Stimulated activated CD4-positive, alpha-beta T cell treated with anti-CD3 and anti-CD28 coated beads, TNF-alpha, amount 100 ng/mL, for 4 hours (primary cell): ENCODE data around the gene TJAP1.

Source experiments
- DNase-seq, 3 experiments: peaks; one replicate each; pipeline ENCODE4 v3.0.0-alpha.2; 2020; ENCODE audit warnings: low read depth in 3 of 3

Gene TJAP1, protein sequence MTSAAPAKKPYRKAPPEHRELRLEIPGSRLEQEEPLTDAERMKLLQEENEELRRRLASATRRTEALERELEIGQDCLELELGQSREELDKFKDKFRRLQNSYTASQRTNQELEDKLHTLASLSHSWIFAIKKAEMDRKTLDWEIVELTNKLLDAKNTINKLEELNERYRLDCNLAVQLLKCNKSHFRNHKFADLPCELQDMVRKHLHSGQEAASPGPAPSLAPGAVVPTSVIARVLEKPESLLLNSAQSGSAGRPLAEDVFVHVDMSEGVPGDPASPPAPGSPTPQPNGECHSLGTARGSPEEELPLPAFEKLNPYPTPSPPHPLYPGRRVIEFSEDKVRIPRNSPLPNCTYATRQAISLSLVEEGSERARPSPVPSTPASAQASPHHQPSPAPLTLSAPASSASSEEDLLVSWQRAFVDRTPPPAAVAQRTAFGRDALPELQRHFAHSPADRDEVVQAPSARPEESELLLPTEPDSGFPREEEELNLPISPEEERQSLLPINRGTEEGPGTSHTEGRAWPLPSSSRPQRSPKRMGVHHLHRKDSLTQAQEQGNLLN

DNA sequence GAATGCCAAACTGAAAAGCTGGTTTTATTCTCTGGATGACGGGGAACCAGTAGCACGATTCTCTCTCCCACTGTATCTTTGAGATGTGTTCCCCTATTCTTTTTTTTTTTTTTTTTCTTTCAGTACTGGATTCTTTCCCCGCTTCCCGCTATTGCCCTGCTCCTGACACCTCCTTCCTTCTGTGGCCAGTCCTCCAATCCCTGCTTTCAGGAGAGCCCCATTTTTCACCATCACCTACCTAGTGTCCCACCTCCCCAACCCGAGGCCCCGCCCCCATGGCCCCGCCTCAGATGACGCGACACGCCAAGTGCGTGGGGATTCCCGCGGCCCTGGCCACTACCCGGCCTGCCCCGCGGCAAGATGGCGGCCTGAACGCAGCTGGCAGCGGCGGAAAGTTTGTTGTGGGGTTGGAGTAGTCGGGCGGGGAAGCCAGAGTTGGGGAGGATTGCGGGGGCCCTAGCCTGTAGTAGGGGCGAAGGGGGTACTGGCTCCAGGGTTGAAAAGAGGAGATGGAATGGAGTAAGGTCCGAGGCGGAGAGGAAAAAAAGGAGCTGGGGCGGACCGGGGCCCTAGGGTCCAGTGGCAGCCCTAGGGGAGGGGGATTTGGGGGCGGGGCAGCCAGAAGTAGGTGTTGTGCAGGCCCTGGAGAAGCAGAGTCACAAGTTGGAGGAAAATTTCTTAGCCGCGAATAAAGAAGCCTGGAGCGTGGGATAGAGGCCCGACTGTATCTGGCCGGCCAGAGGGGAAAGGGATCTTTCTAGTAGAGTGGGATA is at the start of gene TJAP1:
TSS of gene TJAP1 (plus strand) at position 336 of the 773 bp plus-strand sequence. CDS start 21,432 bp downstream, outside the sequence.
- DNase-seq: peak; percentile 96 to 98 (median 97)

DNA sequence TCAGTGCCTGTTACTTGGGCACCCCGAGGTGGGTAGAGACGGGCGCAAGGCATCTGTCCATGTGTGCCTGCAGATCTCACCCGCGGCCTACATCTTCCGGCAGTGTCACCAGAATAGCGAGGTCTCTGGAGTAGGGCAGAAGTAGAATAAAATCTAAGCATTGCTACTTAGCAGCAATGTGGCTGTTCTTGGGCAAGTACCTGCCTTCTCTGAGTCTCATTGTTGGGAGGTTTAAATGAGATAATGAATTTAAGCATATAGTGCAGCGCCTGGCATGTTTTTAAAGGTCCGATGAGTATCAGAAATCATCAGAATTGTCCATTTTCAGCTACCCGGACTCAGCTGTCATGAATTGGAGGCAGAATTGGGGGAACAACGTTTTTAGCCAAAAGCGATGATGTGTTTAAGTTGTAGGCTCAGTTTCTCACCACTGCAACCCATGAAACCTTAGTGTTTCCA is 49.2 kb upstream of the TJAP1 start:
- DNase-seq: no peak

DNA sequence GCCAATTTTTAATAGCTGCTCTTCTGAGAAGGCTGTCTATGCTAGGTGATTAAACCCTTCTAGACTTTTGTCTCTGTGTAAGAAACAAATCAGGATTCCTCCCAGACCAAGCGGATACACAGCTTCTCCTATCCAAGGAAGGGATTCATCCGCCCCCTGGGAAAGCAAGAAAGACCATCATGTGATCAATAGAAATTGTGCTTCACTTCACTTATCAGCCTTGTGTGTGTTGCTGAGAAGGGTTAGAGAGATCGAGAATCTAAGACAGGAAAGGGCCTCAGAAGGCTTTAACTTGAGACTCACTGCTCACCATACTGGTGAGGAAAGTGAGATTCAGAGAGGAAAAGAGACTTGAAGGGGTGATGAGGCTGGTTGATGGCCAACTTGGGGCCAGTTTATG is 48.5 kb upstream of the TJAP1 start:
- DNase-seq: no peak

DNA sequence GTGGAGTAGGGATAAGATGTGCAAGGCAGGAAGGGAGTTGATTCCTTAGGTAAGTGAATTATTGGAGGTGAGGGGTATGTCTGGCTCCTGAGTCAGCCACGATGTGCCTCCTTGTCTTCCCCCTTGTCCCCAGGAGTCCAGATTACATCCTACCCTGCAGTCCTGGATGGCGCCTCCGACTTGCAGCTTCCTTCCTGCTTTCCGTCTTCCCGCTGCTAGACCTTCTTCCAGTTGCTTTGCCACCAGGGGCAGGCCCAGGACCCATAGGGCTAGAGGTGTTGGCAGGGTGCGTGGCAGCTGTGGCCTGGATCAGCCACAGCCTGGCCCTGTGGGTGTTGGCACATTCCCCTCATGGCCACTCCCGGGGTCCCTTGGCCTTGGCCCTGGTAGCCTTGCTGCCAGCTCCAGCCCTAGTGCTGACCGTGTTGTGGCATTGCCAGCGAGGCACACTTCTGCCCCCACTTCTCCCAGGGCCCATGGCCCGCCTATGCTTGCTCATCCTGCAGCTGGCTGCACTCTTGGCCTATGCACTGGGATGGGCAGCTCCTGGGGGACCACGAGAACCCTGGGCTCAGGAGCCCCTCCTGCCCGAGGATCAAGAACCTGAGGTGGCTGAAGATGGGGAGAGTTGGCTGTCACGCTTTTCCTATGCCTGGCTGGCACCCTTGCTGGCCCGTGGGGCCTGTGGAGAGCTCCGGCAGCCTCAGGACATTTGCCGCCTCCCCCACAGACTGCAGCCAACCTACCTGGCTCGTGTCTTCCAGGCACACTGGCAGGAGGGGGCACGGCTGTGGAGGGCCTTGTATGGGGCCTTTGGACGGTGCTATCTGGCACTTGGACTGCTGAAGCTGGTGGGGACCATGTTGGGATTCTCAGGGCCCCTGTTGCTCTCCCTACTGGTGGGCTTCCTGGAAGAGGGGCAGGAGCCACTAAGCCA is 45.1 kb upstream of the TJAP1 start:
- DNase-seq: no peak

DNA sequence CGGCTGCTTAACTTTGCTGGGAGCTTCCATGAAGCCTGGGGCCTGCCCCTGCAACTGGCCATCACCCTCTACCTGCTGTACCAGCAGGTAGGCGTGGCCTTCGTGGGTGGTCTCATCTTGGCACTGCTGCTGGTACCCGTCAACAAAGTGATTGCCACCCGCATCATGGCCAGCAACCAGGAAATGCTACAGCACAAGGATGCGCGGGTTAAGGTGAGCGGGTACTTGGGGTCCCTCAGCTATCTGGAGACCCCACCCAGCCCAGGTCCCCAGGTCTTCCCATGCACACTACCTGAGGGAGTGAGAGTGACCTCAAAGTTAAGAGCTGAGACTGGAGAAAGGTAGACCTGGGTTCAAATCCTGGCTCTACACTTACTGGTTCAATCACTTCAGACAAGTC is 44.2 kb upstream of the TJAP1 start:
- DNase-seq: no peak

DNA sequence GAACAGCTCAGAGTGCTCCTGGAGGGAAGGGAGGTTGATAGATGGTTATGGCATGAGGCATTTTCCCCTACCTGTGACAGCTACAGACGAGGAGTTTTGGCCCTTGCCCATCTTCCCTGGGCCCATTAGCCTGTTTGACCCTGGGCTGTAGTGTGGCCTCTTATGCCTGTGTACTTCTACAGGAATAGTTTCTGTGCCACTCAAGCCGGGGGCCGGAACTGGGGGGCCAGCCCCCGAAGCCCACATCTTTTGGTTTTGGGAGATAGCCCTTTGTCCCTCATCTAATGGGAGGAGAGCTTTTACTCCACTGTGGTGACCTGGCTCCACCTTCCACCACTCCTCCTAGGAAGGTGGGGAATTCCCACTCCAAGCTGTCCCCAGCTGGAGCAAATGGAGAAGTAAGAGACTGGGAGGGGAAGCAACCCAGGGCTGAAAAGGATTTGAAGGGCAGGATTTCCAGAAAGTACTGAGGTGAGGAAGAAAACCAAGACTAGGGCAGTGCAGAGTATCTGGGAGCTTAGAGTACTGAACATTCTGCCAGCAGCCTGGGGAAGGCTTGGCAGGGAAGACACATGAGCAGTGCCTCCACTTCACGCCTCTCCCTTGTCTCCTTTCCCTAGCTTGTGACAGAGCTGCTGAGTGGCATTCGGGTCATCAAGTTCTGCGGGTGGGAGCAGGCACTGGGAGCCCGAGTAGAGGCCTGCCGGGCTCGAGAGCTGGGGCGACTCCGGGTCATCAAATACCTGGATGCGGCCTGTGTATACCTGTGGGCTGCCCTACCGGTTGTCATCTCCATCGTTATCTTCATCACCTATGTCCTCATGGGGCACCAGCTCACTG is 43.1 kb upstream of the TJAP1 start:
- DNase-seq: no peak

DNA sequence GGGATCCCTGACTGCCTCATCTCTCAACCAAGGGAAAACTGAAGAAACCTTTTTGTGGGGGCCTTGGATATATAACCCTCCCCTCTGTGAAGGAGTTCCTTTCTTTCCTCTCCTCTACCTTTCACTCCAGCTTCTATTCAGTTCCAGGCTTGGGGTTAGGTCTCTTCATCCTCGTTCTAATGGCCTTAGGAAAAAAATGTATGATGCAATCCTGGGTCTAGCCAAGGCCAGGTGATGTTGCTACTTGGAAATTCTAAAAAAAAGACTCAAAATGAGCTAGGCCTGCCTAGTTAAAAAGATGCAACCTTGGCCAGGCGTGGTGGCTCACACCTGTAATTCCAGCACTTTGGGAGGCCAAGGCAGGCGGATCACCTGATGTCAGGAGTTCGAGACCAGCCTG is 42.4 kb upstream of the TJAP1 start:
- DNase-seq: no peak

DNA sequence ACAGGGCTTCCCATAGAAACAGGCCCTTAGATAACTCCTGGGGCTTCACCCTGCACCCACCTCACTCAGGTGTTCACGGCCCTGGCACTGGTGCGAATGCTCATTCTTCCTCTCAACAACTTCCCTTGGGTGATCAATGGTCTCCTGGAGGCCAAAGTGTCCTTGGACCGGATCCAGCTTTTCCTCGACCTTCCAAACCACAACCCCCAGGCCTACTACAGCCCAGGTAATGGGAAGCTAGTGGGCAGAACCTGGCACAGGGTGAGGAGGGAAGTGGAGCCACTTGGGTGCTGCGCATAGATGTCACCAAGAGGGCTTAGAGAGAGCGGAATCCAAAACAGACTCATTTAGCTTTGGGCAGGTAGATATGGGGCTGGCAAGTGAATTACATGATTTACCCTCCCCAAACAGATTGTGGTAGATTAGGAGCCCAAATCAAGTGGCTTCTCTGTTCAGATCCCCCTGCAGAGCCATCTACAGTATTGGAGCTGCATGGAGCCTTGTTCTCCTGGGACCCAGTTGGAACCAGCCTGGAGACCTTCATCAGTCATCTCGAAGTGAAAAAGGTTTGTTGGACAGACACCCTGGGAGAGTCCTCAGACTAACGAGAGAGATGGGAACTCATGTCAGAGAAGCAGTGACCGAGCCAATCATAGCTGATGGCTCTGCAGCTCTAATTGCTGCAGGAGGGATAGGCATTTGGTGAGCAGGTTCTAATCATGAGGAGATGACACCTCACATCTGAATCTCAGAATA is 41.5 kb upstream of the TJAP1 start:
- no peak for DNase-seq

DNA sequence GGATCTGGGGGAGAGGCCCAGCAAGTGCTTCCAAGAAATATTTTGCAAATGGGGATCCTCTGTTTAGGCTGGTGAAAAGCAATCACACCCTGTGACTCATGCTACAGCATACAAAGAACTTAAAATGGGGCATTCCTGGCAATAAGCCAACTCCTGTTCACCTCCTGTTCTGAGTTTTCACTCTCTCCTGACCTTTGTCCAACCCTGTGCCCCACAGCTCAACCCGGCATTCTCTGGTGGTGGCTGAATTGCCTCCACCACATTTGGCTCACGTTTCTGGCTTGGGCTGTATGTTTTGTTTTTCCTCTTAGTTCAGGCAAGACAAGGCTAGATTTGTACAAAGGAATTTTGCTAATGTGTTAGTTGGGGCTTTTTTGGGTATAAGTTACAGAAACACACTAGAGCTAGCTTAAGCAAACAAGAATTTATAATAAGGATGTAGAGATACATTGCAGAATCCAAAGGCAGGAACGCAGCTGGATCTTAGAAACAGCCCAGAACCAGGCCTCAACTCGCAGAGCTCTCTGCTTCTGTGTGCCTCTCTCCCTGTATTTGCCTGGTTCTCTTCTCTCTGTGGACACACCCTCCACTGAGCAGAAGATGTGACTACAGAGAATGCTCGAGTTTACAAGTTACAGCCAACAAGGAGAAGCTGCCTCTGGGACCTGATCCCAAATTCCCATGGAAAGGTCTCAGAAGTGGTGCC is 40.6 kb upstream of the TJAP1 start:
- DNase-seq: no peak

DNA sequence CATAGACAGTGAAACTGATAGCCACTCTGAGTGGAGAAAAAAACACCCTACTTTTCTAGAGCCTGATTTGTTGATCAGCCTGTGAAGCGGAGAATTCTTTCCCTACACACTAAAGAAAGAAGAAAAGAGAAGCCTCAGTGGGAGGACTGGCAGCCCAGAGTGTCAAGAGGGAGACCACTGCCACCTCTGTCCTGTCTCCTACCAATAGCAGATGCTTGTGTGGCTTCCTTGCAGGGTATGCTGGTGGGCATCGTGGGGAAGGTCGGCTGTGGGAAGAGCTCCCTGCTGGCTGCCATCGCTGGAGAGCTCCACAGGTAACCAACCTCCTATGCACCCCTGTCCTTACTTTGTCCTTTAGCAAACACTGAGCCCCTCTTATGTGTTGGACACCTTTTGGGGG is 39.7 kb upstream of the TJAP1 start:
- DNase-seq: no peak

DNA sequence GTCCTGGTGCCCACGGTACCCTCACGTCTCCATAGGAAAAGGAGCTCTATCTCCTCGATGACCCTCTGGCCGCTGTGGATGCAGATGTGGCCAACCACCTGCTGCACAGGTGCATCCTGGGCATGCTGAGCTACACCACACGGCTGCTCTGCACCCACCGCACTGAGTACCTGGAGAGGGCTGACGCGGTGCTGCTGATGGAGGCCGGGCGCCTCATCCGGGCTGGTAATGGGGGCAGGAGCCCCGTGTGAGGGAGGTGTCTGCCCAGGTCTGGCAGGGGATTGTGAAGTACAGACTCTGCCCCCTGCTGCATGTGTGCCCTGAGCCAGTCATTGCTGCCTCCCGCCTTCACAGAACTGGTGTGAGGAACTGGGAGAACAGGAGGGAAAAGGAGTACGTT is 34.4 kb upstream of the TJAP1 start:
- no peak for DNase-seq

DNA sequence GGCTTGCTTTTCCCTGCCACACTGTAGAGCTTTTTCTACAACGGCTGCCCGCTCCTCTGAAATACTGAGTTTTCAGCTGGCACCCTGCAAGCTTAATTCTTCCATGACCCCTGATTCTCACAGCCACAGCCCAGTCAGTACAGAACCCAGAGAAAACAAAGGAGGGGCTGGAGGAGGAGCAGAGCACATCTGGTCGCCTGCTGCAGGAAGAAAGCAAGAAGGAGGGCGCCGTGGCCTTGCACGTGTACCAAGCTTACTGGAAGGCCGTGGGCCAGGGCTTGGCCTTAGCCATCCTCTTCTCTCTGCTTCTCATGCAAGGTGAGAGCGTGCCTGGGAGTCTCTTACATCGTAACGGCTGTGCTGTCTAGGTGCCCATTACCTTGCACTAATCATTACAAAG is 33.3 kb upstream of the TJAP1 start:
- no peak for DNase-seq

DNA sequence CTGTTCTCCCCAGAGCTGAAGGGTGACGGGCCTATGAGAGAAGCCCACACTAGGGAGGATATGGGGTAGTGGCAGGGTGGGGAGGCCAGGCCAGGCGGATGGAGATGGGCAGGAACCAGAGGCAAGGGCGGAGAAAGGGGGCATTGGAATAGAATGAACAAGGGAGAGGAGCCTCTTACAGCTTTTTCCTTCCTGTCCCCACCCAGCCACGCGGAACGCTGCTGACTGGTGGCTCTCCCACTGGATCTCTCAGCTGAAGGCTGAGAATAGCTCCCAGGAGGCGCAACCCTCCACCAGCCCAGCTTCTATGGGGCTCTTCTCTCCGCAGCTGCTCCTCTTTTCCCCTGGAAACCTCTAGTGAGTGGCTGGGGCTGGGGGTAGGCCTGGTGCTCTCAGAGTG is 32.8 kb upstream of the TJAP1 start:
- DNase-seq: no peak

DNA sequence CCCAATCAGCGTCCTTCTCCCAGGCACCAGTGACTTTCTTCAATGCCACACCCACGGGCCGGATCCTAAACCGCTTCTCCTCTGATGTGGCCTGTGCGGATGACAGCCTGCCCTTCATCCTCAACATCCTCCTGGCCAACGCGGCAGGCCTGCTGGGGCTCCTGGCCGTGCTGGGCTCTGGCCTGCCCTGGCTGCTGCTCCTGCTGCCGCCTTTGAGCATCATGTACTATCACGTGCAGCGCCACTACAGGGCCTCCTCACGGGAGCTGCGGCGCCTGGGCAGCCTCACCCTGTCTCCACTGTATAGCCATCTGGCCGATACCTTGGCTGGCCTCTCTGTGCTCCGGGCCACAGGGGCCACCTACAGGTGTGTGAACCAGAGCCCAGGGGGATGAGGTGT is 31.8 kb upstream of the TJAP1 start:
- no peak for DNase-seq

DNA sequence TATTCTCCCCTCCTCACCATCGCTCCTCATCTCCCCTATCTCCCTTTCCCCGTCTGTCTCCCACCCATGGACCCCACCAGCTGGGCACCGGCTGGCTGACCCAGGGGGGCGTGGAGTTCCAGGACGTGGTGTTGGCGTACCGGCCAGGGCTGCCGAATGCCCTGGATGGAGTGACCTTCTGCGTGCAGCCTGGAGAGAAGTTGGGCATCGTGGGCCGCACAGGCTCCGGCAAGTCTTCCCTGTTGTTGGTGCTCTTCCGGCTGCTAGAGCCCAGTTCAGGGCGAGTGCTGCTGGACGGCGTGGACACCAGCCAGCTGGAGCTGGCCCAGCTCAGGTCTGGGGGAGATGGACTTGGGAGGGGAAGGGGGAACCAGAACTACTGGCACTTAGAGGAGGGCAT is 29.8 kb upstream of the TJAP1 start:
- no peak for DNase-seq

DNA sequence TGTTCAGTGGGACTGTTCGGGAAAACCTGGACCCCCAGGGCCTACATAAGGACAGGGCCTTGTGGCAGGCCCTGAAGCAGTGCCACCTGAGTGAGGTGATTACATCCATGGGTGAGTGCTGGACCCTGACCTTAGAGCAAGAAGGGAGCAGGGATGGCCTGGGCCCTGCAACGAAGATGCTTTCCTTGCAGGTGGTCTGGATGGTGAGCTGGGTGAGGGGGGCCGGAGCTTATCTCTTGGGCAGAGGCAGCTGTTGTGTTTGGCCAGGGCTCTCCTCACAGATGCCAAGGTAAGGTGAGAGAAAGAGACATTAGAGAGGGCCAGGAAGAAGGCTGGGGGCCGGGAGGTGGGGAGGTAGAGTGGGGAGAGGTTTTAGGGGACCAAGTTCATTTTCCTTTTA is 28.5 kb upstream of the TJAP1 start:
- no peak for DNase-seq

DNA sequence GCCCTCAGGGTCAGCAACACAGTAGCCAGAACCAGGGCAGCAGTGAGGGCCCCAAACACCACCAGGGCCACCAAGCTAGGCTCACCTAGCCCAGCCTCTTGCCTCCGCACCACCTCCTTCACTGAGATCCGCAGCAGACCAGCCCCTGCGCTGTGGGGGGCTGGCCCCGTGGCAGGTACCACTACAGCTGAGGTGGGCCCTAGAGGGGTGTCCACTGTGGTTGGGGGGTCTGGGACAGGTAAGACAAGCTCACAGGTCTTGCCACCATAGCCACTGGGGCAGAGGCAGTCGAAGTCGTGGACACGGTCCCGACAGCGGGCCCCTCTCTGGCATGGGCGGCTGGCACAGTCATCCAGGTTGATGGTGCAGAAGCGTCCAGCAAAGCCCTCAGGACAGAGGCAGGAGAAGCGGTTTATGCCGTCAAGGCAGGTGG is 26.7 kb upstream of the TJAP1 start:
- no peak for DNase-seq

DNA sequence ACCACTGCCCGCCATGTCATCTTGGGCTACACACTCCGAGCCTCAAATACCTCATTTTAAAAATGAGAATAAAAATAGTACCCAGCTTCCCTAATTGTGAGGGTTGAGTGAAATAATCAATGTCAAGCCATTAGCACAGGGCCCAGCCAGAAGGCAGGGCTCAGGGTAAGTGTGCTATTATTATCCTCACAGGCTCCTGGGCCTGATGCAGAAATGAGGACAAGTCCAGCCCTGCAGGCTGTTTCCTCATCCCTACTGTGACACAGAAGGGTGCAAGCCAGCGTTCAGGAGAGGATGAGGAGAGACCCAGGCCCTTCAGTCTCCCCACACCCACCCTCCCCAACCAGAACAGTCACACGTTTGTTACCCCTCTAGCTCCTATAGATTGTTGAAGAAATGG is 26.0 kb upstream of the TJAP1 start:
- DNase-seq: no peak

DNA sequence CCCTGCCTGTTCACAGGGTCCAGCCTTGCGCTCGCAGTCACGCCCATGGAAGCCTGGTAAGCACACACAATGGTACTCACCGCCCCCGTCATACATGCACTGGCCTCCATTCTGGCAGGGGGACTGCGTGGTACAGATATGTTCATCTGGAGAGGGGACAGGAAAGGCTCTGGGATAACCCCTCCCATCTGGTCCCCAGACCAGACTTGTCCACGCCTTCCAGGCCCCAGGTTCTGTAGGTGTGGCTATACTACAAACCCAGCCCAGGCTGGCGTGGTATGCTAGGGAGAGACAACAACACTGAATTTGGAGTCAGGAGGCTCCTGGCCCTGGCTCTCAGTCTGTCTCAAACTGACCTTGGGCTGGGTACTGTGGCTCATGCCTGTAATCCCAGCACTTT is 25.4 kb upstream of the TJAP1 start:
- DNase-seq: no peak
